Right lobe of liver (tissue), 4 donors: ENCODE measurements around the gene NIT2.

Experiments used
- CTCF ChIP-seq, 4 donors: fragments of 200-600 bp in 3 of 4; fragments of 450-650 bp in 1 of 4; IDR thresholded peaks; one replicate each; pipeline versions ENCODE4 v1.5.1 to v1.8.0; 2016 to 2022; ENCODE audit warnings: antibody characterized with exemption in 4 of 4, mild to moderate bottlenecking in 2 of 4
- POLR2A ChIP-seq: fragments of 450-650 bp; IDR thresholded peaks from one replicate; pipeline ENCODE4 v1.6.1; 2017; ENCODE audit warnings: antibody characterized with exemption, mild to moderate bottlenecking
- donor health status: DM: no; HTN: no; CAD: no.
- donor health status: DM: no; HTN: no; CAD: no.
- donor health status: DM: no; HTN: yes; CAD: no.

GRCh38 chr3:100297784-100298183 is 36.8 kb upstream of the NIT2 start:
- no peak for TF ChIP-seq CTCF (IDR thresholded peaks at IDR 0.05)
- no peak for TF ChIP-seq POLR2A
